Small intestine (tissue), 16 donors: ENCODE measurements around the gene PRKD2. TPM values are rescaled to one million over a fixed set of nuclear protein-coding genes. Genes with fewer than 3 reads are reported as not detected.
"Not testable (repeated sequence)": the region's sequence is repeated elsewhere in the genome, so short reads cannot be mapped to it uniquely, and the experiment has no call there.

Source experiments
- DNase-seq, 2 donors: peaks; one replicate each; pipeline versions ENCODE4 v3.0.0 to v3.0.0-alpha.2; 2013
- FAIRE-seq: peaks from 2 replicates; lab custom pipeline; 2012; peaks lifted over from hg19 to GRCh38; lab: Jason Lieb, UNC
- H3K27ac ChIP-seq, 3 donors: one replicate each; pipeline ENCODE4 v1.5.1; 2013; ENCODE audit warnings: low read length in 2 of 3, mild to moderate bottlenecking in 2 of 3, control low read depth in 1 of 3, inconsistent platforms in 1 of 3, low read depth in 1 of 3, moderate library complexity in 1 of 3
- H3K27me3 ChIP-seq, 3 donors: one replicate each; pipeline ENCODE4 v1.6.1; 2013; ENCODE audit warnings: low read length in 3 of 3, inconsistent platforms in 1 of 3; ENCODE audit not compliant: control insufficient read depth in 3 of 3, insufficient read depth in 3 of 3
- H3K36me3 ChIP-seq, 3 donors: one replicate each; pipeline ENCODE4 v1.6.1; 2013; ENCODE audit warnings: low read length in 3 of 3, inconsistent platforms in 1 of 3, low read depth in 1 of 3, mild to moderate bottlenecking in 1 of 3, moderate library complexity in 1 of 3; ENCODE audit not compliant: control insufficient read depth in 3 of 3, insufficient read depth in 2 of 3
- H3K4me1 ChIP-seq, 3 donors: one replicate each; pipeline ENCODE4 v1.6.1; 2013; ENCODE audit warnings: low read length in 2 of 3, inconsistent platforms in 1 of 3, low read depth in 1 of 3, mild to moderate bottlenecking in 1 of 3, moderate library complexity in 1 of 3; ENCODE audit not compliant: control insufficient read depth in 3 of 3, insufficient read depth in 2 of 3
- H3K4me3 ChIP-seq, 3 donors: one replicate each; pipeline ENCODE4 v1.5.1; 2013; ENCODE audit warnings: low read length in 3 of 3, control low read depth in 1 of 3, inconsistent platforms in 1 of 3, low read depth in 1 of 3, mild to moderate bottlenecking in 1 of 3, moderate library complexity in 1 of 3
- H3K9me3 ChIP-seq, 2 donors: one replicate each; pipeline ENCODE4 v1.6.1; 2013; ENCODE audit warnings: low read depth in 1 of 2, low read length in 1 of 2; ENCODE audit not compliant: control insufficient read depth in 2 of 2, insufficient read depth in 1 of 2
- WGBS, 3 donors: extraction: QIAGEN DNeasy Blood & Tissue Kit; methylation state at CpG; one replicate each; pipeline ENCODE4 v1.1.7; 2013; 5-methylcytosine and 5-hydroxymethylcytosine counted together
- long read RNA-seq, 10 donors: transcript quantifications; one replicate each; lab custom pipeline, GENCODE V29; 2026
- polyA plus RNA-seq, 4 donors: library from polyadenylated mRNA; stranded (reverse) in 3 of 4; unstranded in 1 of 4; fragments of 200-250 nt in 3 of 4; fragments of 120-200 nt in 1 of 4; gene quantifications; one replicate each; pipeline versions ENCODE4 v1.2.1 to v1.2.3, GENCODE V29; 2013
- donor health status: healthy with polysubstance abuse.
- donor health status: control.
- donor health status: control.
- donor health status: Bipolar disorder and iron deficiency.
- donor health status: healthy.

PRKD2 gene
- 10 to 100 TPM; 30.7 to 87.4 (median 57.6) TPM for polyA plus RNA-seq
- long read RNA-seq, donor 1, partial matches to known transcripts, result 0 of 3 reads
- long read RNA-seq, donor 1, other reads (novel, unspliced or antisense), result 0 of 3 reads
- long read RNA-seq, donor 2, partial matches to known transcripts, result 0 of 4 reads
- long read RNA-seq, donor 2, other reads (novel, unspliced or antisense), result 0 of 4 reads
- long read RNA-seq, donor 3, partial matches to known transcripts, result 0 of 1 reads
- long read RNA-seq, donor 3, other reads (novel, unspliced or antisense), result 0 of 1 reads
- long read RNA-seq, donor 4, result 0 reads
- long read RNA-seq, donor 5, result 0 reads
- long read RNA-seq, donor 6, partial matches to known transcripts, result 5 of 8 reads
- long read RNA-seq, donor 6, other reads (novel, unspliced or antisense), result 0 of 8 reads
- long read RNA-seq, donor 7, partial matches to known transcripts, result 0 of 3 reads
- long read RNA-seq, donor 7, other reads (novel, unspliced or antisense), result 0 of 3 reads
- long read RNA-seq, donor 8, result 0 reads
- long read RNA-seq, donor 9, partial matches to known transcripts, result 0 of 1 reads
- long read RNA-seq, donor 9, other reads (novel, unspliced or antisense), result 0 of 1 reads
- long read RNA-seq, donor 10, partial matches to known transcripts, result 0 of 5 reads
- long read RNA-seq, donor 10, other reads (novel, unspliced or antisense), result 0 of 5 reads

DNA sequence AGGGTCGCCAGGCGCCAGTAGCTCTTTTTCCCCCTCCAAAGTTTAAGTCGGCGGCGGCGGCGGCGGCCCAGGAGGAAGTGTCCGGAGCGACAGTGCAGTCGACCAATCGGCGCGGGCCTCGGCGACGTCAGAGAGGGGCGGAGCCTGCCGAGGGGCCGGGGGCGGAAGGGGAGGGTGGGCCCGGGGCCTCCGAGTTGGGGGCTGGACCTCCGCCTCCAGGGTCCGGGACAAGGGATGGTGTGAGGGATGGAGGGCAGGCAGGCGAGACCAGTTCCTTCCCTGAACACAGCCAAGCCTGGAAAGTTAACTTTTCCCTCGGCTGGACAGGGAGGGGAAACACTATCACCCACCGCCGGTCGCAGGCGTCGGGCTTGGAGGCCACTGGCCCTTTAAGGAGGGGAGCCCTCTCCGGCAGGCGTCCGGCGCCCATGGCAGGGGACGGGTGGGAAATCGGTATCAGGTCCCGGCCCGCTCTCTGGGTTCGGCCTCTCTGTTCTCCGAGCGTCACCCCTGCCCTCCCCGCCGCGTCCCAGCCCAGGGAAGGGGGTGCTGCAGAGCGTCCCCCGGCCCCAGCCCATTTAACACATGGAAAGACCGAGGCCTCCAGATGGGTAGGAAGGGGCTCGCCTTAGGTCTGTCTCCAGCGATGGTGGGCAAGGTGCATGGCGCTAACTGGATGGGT, at the start of gene PRKD2:
PRKD2 (minus strand) TSS at position 81 of the 682 bp plus-strand sequence. CDS start 744 bp downstream, outside the sequence.
- Histone ChIP-seq H3K9me3 (no peaks in the 10 kb centered on the region), H3K36me3 (peaks cover 5 to 47% (median 6%) of the 10 kb centered on the region in 3 donors), H3K4me3 (peak within 1 kb of the TSS; percentile 76 to 97 (median 84)), H3K4me1 (peaks cover 0 to 20% (median 5%) of the 10 kb centered on the region in 3 donors), H3K27ac (peak within 1 kb of the TSS; percentile 81 to 97 (median 90)), H3K27me3 (no peaks in the 10 kb centered on the region)
- FAIRE-seq (no peak), DNase-seq (peak; percentile 81 to 95)
- WGBS, 3 donors, result 0 to 2% (median 1%) methylated on average over 20 to 52 of the region's 52 CpGs

DNA sequence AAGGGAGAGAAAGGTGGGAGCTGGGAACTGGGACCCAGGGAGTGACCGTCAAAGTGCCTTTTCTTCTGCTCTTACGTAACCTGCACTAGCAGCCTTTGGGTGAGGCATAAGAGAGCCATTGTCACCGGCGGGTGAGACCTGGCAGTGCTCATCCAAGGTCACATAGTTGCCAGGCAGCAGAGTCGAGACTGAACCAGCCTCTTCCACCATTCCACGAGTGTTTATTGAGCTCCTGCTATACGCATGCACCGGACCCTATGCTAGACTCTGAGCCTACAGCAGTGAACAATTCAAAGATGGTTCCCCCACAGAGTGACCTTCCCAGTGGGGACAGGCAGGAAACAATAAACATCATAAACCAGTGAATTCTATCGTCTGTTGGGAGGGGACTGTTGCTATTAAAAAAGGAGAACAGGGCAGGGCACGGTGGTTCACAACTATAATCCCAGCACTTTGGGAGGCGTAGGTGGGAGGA, 47.9 kb upstream of the PRKD2 start:
- FAIRE-seq, result no peak
- Histone ChIP-seq H3K4me1 (peaks cover 0 to 31% (median 0%) of the 10 kb centered on the region in 3 donors), H3K27me3 (no peaks in the 10 kb centered on the region), H3K9me3 (no peaks in the 10 kb centered on the region), H3K27ac (peak overlapping the region in 2 of 3 donors; percentile 27 to 60), H3K4me3 (no peak overlapping the region), H3K36me3 (no peaks in the 10 kb centered on the region)
- peak; percentile 76 to 83 for DNase-seq
- WGBS, 3 donors, result 18 to 53% (median 41%) methylated on average over 11 of the region's 11 CpGs

DNA sequence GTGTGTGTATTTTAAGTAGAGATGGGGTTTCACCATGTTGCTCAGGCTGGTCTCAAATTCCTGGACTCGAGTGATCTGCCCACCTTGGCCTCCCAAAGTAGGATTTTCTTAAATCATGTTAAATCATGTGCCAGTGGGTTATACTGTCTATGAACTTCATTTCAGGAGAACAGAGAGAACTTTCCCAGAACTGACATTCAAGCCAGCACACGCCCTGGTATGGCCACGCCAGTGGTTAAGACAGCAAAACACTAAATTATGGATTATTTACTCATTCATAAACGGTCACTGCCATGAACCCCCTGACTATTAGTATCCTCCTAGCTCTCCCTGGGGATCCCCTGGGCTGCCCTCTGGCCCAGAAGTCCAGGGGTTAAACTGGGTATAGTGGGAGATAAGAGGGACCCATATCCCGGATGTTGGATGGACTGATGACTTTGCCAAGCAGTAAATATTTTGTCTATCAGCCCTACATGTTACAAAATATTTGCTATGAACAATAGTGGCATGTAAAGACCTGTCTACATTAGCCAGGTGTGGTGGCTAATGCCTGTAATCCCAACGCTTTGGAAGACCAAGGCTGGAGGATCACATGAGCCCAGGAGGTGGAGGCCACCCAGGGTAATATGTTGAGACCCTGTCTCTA, 45.5 kb upstream of the PRKD2 start:
- Histone ChIP-seq H3K27ac (no peak overlapping the region), H3K4me1 (peaks cover 0 to 15% (median 0%) of the 10 kb centered on the region in 3 donors), H3K27me3 (no peaks in the 10 kb centered on the region), H3K4me3 (no peak overlapping the region), H3K9me3 (no peaks in the 10 kb centered on the region), H3K36me3 (peaks cover 0 to 13% (median 0%) of the 10 kb centered on the region in 3 donors)
- FAIRE-seq (no peak), DNase-seq (peak in 1 of 2 donors; percentile 41)
- 53 to 73% (median 68%) methylated on average over 6 of the region's 6 CpGs for WGBS, 3 donors

DNA sequence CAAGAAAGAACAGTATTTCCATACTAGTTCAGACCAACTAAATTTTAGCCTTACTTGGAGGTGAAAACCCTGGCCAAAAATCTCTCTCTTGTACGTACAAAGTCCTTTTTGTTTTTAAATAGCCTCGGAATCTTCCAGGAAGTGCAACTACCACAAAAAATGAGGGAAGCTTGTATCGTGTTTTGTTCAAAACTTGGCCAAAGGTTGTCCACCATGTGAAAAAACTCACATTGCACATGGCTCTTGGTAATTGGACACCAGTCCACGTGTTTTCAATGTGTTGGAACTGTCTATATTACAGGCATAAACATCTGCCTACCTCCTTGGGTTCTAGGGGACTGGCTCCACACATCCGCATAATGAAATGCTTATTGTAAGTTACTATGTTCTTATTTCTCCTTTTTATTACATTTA, 44.5 kb upstream of the PRKD2 start:
- Histone ChIP-seq H3K9me3 (no peaks in the 10 kb centered on the region), H3K4me3 (no peak overlapping the region), H3K27me3 (no peaks in the 10 kb centered on the region), H3K36me3 (peaks cover 0 to 22% (median 0%) of the 10 kb centered on the region in 3 donors), H3K27ac (no peak overlapping the region), H3K4me1 (peaks cover 0 to 15% (median 0%) of the 10 kb centered on the region in 3 donors)
- WGBS, 3 donors, result 39 to 42% (median 40%) methylated on average over 5 of the region's 5 CpGs
- FAIRE-seq (no peak), DNase-seq (no peak)

DNA sequence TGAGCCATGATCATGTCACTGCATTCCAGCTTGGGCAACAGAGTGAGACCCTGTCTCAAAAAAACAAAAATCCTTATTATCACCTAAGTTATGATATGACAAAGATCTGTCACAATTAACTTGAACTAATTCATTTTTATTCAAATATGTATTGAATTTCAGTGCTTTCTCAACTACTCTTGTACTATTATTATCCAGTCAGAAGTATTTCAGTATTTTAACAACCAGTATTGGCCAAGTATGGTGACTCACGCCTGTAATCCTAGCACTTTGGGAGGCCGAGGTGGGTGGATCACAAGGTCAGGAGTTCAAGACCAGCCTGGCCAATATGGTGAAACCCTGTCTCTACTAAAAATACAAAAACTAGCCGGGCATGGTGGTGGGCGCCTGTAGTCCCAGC, 44.0 kb upstream of the PRKD2 start:
- not testable (repeated sequence) for H3K4me3 ChIP-seq, FAIRE-seq, H3K9me3 ChIP-seq, H3K27ac ChIP-seq, DNase-seq, H3K27me3 ChIP-seq
- H3K36me3 ChIP-seq, result peaks cover 0 to 23% (median 0%) of the 10 kb centered on the region in 3 donors
- WGBS, 3 donors, result 70 to 82% (median 71%) methylated on average over 3 to 4 of the region's 4 CpGs
- H3K4me1 ChIP-seq, result peaks cover 0 to 15% (median 0%) of the 10 kb centered on the region in 3 donors

DNA sequence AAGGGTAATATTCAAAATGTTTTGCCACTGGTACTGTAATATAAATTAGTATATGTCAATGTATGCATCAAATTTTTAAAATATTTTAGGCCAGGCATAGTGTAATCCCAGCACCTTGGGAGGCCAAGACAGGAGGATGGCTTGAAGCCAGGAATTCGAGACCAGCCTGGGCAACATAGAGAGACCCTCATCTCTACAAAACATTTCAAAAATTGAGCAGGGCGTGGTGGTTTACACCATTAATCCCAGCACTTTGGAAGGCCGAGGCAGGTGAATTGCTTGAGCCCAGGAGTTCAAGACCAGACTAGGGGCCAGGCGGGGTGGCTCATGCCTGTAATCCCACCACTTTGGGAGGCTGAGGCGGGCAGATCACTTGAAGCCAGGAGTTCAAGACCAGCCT, 43.4 kb upstream of the PRKD2 start:
- Histone ChIP-seq H3K9me3 (no peaks in the 10 kb centered on the region), H3K36me3 (peaks cover 0 to 25% (median 0%) of the 10 kb centered on the region in 3 donors), H3K4me1 (peaks cover 0 to 15% (median 0%) of the 10 kb centered on the region in 3 donors), H3K27ac (no peak overlapping the region), H3K27me3 (no peaks in the 10 kb centered on the region), H3K4me3 (no peak overlapping the region)
- DNase-seq (no peak), FAIRE-seq (no peak)
- 85 to 93% (median 87%) methylated on average over 5 of the region's 5 CpGs for WGBS, 3 donors

DNA sequence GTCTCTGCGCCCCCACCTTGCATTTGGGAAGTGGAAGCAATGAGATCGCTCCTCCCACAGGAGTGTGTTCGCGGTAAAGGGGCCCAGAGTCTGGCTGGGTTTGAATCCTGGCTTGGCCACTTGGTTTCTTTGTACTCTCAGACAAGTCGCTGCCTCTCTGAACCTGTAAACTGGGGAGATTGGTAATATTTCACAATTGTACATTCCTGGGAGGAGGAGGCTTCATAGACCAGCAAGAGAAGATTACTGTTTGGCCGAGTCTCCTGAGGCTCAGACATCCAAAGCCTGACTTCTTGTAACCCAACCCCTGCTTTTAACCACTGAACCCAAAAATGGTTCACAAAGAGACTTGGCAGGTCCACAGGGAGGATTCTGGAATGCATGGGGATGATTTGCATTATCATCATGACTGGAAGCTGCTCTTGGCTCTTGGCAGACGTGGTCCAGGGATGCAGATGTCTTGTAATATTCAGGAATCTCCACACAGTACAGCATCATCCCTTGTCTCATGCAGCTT, 43.0 kb upstream of the PRKD2 start:
- Histone ChIP-seq H3K9me3 (no peaks in the 10 kb centered on the region), H3K36me3 (peaks cover 0 to 29% (median 0%) of the 10 kb centered on the region in 3 donors), H3K4me3 (no peak overlapping the region), H3K27me3 (no peaks in the 10 kb centered on the region), H3K27ac (peak overlapping the region in 1 of 3 donors; percentile 48), H3K4me1 (peaks cover 0 to 13% (median 0%) of the 10 kb centered on the region in 3 donors)
- FAIRE-seq (no peak), DNase-seq (no peak)
- 66 to 85% (median 83%) methylated on average over 7 of the region's 7 CpGs for WGBS, 3 donors
